H1 (cell line): ENCODE measurements around the gene OR52K2.

Source experiments
- CHD2 ChIP-seq: IDR thresholded peaks from 2 replicates; pipeline ENCODE4 v1.6.1; 2012; ENCODE audit warnings: low read length, improper control_type of control experiment
- CTCF ChIP-seq, 3 experiments: IDR thresholded peaks; 1 replicate in 2 of 3; 2 replicates in 1 of 3; pipeline versions ENCODE4 v1.5.1 to v1.6.1; 2011; ENCODE audit warnings: low read length in 3 of 3, mild to moderate bottlenecking in 3 of 3, inconsistent platforms in 2 of 3, low read depth in 1 of 3, moderate library complexity in 1 of 3; ENCODE audit not compliant: insufficient read depth in 1 of 3; ENCODE audit errors: control extremely low read depth in 1 of 3
- POLR2AphosphoS5 ChIP-seq: IDR thresholded peaks from 2 replicates; pipeline ENCODE4 v1.6.1; 2011; ENCODE audit warnings: low read depth, low read length

DNA sequence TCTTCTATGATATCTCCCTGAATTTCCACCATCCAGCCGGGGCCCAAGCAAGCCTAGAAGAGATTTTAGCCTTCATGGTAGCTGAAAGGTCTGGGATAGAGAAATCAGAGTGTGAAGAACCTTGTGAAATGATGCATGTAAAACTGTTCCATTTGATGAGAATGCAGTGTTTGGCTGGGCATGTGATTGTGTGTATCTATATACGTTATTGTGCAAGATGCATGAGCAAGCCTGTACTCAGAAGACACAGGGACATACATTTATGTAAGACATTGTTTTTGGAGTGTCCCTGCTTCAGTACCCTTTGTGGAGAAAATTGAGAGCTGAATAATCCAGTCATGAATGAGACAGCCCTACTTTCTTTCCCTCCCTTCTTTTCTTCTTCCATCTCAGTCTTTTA lies 15.2 kb upstream of the OR52K2 start:
- TF ChIP-seq CTCF (IDR thresholded peaks at IDR 0.05; ENCODE audit: control extremely low read depth in 1 of 3, insufficient read depth in 1 of 3, low read depth in 1 of 3, low read length in 3 of 3) (no peak), CHD2 (no peak), POLR2AphosphoS5 (no peak)
